Inflammatory macrophage (primary cell): Measurements from ENCODE around the gene ZNF324.
"Not testable (repeated sequence)": the region's sequence is repeated elsewhere in the genome, so short reads cannot be mapped to it uniquely, and the experiment has no call there.

ENCODE experiments used
- DNase-seq, 2 donors: peaks; one replicate each; pipeline ENCODE4 v3.0.0-alpha.2; 2020 to 2022
- total RNA-seq, 18 experiments: gene quantifications; one replicate each; lab custom pipeline; 2026; ENCODE audit warnings: mixed read lengths in 6 of 18, inconsistent platforms in 2 of 18; lab: John Stamatoyannopoulos, UW

The ZNF324 gene
- total RNA-seq = 2.9 to 14.1 (median 8.4) reads per million in 18 experiments

DNA sequence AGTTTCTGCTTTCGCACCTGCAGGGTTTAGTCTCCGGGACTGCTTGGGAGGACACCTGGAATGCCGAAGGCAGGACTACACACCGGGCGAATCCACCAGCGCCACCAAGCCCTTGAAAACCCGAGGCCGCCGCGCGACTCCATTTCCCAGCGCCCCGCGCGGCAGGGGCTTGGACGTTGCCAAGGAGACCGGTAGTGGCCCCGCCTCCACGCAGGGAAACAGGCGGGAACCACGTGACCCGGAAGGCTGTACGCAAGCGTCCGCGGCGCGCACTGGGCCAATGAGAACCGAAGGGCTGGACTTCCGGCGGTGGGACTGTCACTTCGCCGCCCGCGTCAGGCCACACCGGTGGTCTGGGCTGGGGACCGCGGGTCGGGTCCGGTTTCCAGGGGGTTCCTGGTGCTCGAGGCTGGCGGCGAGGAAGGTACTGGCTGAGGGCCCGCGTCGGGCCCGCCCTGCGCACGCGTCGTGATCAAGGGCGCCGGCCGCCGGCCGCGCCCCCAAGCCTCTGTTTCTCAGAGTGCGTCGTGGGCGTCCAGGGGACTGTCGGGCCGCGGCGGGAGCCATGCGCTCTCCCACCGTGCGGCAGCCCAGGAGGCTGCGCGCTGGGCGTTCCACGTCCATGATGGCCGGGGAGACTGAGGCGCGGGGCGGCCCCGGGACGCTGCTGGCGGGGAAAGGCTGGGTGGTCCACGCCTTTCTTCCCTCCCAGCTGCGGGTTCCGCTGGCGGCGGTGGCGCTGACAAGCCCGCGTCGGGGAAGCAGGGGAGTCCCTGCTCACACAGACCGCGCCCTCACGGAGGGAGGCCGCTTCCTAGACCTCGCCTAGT, at the start of gene ZNF324:
ZNF324 (plus strand) TSS at position 321 of the 830 bp plus-strand sequence. CDS start 2,106 bp downstream, outside the sequence.
- DNase-seq = peak; percentile 98 to 99

DNA sequence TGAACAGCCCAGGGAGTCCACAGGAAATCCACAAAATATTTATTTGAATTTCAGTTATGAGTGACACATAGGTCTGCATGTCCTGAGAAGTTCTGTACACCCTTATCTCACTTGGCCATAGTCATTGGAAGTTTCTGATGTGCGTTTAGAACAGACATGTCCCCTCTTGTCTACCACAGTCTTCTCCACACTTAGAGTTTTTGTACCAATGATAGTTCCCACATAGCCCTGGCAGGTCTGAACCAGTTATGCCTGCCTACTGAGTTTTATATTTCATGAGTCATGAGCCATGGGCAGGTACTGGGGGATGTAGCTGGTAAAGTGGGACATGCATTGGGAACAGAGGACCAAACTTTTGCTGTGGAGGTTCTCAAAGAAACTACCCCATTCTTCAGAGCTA, 38.3 kb upstream of the ZNF324 start:
- no peak for DNase-seq

DNA sequence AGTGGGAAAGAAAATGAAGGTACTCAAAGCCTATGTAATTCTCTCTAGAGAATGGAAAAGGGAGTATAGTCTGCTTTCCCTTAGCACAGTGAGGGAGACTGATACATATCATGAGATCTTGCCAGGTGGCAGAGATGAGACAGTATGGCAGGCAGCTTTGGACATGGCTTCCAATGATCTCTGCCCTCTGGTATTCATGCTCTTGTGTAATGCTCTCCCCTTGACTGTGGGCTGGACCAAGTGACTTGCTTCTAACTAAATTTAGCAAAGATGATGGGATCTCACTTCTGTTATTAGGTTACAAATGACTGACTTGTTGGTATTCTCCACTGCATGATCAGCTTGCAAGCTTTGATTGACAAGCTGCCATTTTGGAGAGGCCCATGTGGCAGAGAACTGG, 37.1 kb upstream of the ZNF324 start:
- no peak for DNase-seq

DNA sequence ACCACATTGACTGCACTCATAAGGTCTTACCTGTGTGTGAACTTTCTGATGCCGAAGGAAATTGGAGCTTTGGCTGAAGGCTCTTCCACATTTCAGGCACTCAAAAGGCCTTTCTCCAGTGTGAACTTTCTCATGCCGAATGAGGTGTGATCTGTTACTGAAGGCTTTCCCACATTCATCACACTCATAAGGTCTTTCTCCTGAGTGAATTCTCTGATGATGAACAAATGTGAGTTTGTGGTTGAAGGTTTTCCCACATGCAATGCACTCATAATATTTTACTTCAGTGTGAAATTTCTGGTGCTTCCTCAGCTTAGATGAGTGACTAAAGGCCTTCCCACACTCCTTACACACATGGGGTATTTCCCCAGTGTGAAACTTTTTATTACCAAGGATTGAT, 32.7 kb upstream of the ZNF324 start:
- no peak for DNase-seq

DNA sequence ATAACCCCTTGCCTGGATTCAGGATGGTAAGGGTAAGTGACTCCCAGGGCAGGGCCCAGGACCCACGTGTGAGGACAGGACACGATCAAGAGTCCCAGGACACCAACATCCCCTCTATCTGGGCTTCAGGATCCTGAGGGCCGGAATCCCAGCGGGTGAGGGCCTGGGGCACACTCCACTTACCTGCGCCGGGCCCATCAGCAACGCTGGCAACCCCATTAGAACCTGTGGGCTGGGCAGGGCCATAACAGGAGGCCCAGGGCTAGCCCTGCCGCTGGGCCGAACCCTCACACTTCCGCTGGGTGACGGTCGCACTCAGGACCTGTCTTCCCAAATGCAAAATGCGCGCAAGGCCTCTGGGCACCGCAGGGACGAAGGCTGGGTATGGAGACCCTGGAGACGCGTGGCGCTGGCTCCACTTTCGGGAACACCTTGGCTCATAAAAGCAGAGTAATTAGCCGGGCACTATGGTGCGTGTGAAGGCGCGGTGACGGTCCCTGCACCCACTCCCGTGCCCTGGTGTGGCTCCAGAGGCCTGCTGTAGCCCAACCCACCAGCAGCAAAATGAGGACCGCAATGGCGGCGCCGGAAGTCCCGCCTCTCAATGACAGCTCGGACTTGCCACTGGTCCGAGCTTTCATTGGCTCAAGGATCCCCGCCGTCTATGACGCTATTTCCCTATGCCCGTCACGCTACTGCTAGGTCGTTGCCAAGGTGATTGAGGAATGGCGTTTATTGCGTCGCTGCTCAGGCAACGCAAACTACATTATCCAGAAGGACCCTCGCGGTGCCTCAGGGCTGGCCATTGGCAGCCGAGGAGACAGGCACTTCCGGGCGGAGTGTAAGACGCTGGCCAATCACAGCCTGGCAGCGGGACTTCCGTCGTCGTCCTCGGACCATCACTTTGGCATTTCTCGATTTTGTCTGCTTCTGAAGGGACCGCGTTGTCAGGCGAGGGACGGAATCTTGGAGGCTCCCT, 27.0 kb upstream of the ZNF324 start, which contains the start of gene ZNF132:
ZNF132 (minus strand) TSS at position 578 of the 979 bp plus-strand sequence; CDS start at position 246, 332 bp downstream.
- DNase-seq = peak; percentile 100

DNA sequence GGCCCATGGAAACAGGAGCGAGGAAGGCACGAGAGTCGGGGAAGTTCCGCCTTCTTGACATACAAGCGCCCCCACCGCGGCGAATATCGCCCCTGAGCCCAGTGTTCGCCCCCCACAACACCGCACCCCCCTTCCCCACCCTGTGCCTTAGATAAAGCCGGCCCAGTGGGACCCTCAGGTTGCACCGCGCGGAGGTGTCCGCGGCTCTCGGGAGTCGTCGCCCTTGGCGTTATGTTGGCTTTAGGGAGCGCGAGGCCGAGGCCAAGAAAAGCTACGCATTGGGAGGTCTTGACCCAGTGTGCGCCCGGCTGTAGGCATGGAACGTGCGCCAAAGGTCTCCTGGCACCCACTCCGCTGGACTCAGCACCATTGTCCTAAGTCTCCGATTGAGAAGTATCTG, 26.3 kb upstream of the ZNF324 start:
- DNase-seq = no peak

DNA sequence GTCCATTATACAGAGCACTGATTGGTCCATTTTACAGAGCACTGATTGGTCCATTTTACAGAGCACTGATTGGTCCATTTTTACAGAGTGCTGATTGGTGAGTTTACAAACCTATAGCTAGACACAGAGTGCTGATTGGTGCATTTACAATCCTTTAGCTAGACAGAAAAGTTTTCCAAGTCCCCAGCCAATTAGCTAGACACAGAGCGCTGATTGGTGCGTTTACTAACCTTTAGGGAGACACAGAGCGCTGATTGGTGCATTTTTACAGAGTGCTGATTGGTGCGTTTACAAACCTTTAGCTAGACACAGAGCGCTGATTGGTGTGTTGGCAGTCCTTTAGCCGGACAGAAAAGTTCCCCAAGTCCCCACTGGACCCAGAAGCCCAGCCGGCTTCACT, 23.9 kb upstream of the ZNF324 start:
- not testable (repeated sequence) for DNase-seq

DNA sequence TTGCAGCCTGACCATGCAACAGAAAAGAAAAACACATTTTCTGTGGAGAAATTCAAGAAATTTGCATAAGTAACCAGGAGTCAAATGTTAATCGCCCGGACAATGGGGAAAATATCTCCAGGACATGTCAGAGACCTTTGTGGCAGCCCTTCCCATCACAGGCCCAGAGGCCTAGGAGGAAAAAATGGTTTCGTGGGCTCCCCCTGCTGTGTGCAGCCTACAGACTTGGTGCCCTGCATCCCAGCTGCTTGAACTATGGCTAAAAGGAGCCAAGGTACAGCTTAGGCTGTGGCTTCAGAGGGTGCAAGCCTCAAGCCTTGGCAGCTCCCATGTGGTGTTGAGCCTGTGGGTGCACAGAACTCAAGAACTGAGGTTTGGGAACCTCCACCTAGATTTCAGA, 18.0 kb upstream of the ZNF324 start:
- DNase-seq = not testable (repeated sequence)

DNA sequence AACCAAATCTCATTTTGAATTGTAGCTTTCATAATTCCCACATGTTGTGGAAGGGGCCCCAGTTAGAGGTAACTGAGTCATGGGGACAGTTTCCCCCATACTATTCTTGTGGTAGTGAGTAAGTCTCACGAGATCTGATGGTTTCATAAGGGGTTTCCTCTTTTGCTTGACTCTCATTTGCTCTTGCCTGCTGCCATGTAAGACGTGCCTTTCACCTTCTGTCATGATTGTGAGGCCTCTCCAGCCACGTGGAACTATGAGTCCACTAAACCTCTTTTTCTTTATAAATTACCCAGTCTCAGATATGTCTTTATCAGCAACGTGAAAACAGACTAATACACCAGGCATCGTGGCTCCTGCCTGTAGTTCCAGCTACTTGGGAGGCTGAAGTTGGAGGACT, 16.9 kb upstream of the ZNF324 start:
- not testable (repeated sequence) for DNase-seq

DNA sequence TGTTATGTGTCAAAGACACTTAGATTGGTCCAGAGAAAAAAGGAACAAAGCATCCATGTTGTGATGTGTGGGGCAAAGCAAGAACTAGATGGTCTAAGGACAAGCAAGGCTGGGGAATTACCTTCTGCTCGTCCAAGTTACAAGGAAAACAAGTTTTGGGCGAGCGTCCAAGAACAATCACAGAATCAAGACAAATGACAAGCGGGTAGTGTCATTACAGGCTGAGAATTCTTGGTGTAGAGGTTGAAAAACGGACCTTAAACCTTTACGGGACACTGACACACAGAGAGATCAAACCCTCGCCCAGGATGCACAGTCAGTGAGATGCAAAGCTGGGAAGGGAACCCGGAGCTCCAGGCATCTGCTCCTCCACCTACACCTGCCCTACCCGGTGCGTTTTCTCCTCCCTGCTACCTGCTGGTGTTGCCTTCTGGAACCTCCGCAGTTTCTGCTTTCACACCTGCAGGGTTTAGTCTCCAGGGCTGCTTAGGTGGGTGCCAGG, 16.0 kb upstream of the ZNF324 start:
- no peak for DNase-seq

DNA sequence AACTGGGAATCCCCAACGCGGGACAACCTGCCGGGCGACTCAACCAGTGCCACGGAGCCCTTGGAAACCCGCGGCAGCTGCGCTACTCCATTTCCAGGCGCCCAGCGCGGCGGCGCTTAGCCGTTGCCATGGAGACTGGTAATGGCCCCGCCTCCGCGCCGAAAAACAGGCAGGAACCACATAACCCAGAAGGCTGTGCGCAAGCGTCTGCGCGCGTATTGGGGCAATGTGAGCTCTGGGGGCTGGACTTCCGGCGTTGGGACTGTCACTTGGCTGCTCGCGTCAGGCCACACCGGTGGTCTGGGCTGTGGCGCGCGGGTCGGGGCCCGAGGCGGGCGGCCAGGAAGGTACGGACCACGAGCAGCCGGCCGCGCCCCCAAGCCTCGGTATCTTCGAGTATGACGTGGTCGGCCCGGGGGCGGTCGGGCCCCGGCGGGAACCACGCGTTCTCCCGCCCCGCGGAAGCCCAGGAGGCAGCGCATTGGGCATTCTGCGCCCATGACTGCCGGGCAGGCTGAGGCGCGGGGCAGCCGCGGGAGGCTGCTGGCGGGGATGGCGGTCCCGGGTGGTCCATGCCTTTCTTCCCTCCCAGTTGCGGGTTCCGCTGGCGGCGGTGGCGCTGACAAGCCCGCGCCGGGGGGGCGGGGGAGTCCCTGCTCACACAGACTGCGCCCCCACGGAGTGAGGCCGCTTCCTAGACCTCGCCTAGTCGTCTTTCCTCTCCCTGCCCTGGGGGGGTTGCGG, 15.3 kb upstream of the ZNF324 start, which contains the start of gene ZNF324B:
ZNF324B (plus strand) TSS at position 265 of the 744 bp plus-strand sequence. CDS start 2,080 bp downstream, outside the sequence.
- peak; percentile 96 to 98 for DNase-seq

DNA sequence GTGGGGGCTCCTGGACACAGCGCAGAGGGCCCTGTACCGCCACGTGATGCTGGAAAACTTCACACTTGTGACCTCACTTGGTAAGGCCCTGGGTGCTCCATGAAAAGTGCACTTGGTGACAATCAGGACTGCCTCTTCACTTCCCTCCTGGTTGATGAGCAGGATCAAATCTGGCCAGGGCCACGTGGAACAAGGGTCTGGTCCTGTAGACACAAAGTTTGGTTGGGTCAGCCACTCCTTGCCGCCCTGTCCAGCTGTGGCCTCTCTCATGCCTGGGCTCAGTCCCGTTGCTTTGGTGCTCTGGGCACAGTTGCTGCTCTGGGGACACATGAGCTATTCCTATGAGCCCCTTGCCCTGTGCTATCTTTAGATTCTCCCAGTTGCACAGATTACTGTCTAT, 13.1 kb upstream of the ZNF324 start:
- DNase-seq = no peak

DNA sequence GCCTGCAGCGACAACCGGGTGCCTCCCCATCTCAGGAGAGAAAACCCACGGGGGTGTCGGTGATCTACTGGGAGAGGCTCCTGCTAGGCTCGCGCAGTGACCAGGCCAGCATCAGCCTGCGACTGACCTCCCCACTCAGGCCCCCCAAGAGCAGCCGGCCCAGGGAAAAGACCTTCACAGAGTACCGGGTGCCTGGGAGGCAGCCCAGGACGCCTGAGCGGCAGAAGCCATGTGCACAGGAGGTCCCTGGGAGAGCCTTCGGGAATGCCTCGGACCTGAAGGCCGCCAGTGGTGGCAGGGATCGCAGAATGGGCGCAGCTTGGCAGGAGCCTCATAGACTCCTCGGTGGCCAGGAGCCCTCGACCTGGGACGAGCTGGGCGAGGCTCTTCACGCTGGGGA, 11.6 kb upstream of the ZNF324 start:
- no peak for DNase-seq

DNA sequence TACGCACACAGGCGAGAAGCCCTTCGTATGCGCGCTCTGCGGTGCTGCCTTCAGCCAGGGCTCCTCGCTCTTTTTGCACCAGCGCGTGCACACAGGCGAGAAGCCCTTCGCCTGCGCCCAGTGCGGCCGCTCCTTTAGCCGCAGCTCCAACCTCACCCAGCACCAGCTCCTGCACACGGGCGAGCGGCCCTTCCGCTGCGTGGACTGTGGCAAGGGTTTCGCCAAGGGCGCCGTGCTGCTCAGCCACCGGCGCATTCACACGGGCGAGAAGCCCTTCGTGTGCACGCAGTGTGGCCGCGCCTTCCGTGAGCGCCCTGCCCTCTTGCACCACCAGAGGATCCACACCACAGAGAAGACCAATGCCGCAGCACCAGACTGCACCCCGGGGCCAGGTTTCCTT, 10.8 kb upstream of the ZNF324 start:
- no peak for DNase-seq

DNA sequence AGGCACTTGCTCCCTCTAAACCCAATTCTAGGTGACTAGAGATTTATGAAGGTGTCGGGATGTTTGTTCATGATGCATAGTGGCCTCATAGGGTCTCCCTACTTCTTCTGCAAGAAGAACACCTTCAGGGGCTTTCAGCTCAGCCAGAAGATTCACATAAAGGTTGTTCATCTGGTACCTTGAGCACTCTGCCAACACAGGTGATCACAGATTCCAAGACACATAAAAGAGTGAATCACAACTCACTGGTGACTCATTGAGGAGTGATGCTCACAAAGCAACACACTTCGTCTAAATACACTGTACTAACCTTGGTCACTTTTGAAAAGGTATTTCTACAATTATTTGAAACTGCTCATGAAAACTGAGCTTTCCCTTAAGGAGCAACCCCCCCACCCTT, 6.8 kb upstream of the ZNF324 start:
- no peak for DNase-seq

DNA sequence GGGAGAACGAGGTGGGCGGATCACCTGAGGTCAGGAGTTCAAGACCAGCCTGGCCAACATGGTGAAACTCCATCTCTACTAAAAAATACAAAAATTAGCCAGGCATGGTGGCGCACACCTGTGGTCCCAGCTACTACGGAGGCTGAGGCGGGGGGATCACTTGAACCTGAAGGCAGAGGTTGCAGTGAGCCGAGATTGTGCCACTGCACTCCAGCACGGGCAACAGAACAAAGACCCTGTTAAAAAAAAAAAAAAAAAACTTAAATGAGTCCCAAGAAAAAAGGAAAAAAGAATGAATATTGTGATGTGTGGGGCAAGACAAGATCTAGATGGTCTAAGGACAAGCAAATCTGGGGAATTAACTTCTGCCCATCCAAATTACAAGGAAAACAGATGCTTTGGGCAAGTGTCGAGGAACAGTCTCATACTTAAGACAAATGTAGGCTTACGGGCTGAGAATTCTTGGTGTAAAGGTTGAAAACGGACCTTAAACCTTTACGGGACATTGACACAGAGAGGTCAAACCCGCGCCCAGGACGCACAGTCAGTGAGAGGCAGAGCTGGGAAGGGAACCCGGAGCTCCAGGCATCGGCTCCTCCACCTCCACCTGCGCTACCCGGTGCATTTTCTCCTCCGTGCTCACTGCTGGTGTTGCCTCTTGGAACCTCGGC, 656 bp upstream of the ZNF324 start:
- no peak for DNase-seq

DNA sequence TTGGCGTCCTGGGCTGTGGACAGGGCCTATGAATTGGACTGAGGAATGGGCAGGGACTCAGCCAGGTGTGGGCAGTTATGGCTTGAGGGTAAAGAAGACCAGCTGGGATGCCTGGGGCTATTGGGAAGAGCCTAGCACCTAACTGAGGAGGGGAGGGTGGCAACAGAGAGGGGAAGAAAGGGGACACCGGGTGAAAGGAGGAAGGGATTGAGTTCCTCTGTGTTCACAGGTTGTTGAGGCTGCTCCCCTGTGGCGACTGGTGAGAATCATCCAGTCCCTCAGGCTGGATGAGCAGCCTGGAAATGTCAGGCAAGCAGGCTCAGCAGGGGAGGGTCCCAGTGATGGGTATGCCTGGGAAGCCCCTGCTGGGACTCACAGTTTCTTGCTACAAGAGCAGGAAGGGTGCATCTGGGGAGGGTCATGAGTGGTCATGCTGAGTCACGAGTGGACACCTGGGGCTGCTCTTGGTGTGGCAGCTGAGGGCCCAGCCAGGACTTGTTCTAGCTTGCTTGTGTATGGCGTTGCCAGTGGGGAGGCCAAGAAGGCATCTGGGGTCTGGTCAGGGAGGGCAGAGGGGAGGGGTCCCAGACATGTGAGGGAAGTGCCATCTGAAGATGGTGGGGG, 1.4 kb downstream of the ZNF324 start:
- DNase-seq = no peak

DNA sequence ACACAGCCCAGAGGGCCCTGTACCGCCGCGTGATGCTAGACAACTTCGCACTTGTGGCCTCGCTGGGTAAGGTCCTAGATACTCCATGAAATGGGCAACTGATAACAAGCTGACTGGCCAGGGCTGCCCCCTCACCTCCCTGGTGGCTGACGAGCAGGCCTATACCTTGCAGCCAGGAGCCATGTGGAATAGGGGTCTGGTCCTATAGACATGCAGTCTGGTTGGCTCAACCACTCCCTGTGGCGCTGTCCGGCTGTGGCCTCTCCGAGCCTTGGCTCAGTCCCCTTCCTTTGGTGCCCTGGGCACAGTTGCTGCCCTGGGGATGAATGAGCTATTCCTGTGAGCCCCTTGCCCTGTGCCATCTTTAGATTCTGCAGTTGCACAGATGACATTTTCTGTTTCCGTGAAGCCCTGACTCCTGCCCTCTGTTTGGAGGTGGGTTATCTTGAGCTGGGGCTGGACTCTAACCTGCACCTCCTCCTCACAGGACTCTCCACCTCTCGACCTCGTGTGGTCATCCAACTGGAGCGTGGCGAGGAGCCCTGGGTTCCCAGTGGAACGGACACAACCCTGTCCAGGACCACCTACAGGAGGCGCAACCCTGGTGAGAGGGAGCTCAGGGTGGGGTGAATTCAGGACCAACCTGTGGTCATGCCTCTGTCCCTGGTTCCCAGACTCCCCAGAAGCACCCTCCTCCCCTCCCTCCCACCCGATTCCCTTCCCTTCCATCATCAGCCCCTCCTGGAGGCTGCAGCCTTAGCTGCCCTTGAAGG, 2.5 kb downstream of the ZNF324 start:
- no peak for DNase-seq

DNA sequence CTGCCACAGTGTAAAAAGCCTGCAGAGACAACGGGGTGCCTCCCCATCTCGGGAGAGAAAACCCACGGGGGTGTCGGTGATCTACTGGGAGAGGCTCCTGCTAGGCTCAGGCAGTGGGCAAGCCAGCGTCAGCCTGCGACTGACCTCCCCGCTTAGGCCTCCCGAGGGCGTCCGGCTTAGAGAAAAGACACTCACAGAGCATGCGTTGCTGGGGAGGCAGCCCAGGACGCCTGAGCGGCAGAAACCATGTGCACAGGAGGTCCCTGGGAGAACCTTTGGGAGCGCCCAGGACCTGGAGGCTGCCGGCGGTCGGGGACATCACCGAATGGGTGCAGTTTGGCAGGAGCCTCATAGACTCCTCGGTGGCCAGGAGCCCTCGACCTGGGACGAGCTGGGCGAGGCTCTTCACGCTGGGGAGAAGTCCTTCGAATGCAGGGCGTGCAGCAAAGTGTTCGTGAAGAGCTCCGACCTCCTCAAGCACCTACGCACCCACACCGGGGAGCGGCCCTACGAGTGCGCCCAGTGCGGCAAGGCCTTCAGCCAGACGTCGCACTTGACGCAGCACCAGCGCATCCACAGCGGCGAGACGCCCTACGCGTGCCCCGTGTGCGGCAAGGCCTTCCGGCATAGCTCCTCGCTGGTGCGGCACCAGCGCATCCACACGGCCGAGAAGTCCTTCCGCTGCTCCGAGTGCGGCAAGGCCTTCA, 4.1 kb downstream of the ZNF324 start:
- DNase-seq = not testable (repeated sequence)

DNA sequence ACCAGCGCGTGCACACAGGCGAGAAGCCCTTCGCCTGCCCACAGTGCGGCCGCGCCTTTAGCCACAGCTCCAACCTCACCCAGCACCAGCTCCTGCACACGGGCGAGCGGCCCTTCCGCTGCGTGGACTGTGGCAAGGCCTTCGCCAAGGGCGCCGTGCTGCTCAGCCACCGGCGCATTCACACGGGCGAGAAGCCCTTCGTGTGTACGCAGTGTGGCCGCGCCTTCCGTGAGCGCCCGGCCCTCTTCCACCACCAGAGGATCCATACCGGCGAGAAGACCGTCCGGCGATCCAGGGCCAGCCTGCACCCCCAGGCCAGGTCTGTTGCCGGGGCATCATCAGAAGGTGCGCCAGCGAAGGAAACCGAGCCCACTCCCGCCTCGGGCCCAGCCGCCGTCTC, 4.9 kb downstream of the ZNF324 start:
- no peak for DNase-seq
